IMR-90 (cell line): ENCODE measurements around the gene CCL13.

Source experiments
- POLR2A ChIP-seq: IDR thresholded peaks from 2 replicates; pipeline ENCODE4 v1.6.1; 2012; ENCODE audit warnings: mild to moderate bottlenecking, low read depth, low read length
- RCOR1 ChIP-seq: IDR thresholded peaks from 2 replicates; pipeline ENCODE4 v1.6.1; 2012; ENCODE audit warnings: mild to moderate bottlenecking, low read length, improper control_type of control experiment; ENCODE audit not compliant: insufficient replicate concordance
- RFX5 ChIP-seq: IDR thresholded peaks from 2 replicates; pipeline ENCODE4 v1.8.0; 2012; ENCODE audit warnings: low read depth, mild to moderate bottlenecking, low read length, moderate library complexity
- TF ChIP-seq, protein P1 (sequence below): conservative IDR thresholded peaks from 2 replicates; pipeline ENCODE4 v1.5.1; 2012; ENCODE audit warnings: mild to moderate bottlenecking, low read depth, low read length, improper control_type of control experiment

DNA sequence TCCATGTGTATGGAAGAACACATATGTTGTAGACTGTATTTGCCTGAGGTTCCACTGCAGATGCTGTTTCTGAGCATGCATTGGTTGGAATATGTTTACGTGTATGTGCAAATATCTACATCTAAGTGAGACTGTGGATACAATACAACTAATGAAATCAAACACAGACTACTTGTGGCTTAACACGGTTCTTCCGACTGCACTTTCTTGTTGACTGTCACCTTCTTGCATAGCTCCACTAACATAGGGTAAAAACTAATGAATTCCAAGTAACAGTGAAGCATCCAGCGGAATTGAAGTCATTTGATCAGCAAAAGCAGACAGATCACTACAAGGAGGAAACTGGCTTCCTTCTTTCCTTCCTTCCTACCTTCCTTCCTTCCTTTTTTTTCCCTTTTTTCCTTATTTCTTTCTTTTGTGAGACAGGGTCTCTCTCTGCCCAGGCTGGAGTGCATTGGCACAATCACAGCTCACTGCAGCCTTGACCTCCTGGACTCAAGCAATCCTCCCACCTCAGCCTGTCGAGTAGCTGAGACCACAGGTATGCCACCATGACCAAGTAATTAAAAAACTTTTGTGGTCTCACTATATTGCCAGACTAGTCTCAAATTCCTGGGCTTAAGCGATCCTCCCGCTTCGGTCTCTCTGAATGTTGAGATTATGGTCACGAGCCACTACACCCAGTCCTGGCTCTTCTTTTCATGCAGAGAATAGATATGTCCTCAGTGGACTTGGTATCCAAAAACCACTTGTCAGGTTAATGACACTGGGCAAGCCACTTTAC, 28.7 kb downstream of the CCL13 start:
- no peak for TF ChIP-seq RCOR1
- TF ChIP-seq POLR2A, result no peak
- TF ChIP-seq RFX5, result no peak
- TF ChIP-seq, protein P1, sequence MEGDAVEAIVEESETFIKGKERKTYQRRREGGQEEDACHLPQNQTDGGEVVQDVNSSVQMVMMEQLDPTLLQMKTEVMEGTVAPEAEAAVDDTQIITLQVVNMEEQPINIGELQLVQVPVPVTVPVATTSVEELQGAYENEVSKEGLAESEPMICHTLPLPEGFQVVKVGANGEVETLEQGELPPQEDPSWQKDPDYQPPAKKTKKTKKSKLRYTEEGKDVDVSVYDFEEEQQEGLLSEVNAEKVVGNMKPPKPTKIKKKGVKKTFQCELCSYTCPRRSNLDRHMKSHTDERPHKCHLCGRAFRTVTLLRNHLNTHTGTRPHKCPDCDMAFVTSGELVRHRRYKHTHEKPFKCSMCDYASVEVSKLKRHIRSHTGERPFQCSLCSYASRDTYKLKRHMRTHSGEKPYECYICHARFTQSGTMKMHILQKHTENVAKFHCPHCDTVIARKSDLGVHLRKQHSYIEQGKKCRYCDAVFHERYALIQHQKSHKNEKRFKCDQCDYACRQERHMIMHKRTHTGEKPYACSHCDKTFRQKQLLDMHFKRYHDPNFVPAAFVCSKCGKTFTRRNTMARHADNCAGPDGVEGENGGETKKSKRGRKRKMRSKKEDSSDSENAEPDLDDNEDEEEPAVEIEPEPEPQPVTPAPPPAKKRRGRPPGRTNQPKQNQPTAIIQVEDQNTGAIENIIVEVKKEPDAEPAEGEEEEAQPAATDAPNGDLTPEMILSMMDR, result no peak
